Measurements from ENCODE around the gene RAB36. TPM values are rescaled to one million over a fixed set of nuclear protein-coding genes. Genes with fewer than 3 reads are reported as not detected.

Gene RAB36
- polyA plus RNA-seq, 4 donors, result 6.8 to 18.0 (median 14.6) TPM

DNA sequence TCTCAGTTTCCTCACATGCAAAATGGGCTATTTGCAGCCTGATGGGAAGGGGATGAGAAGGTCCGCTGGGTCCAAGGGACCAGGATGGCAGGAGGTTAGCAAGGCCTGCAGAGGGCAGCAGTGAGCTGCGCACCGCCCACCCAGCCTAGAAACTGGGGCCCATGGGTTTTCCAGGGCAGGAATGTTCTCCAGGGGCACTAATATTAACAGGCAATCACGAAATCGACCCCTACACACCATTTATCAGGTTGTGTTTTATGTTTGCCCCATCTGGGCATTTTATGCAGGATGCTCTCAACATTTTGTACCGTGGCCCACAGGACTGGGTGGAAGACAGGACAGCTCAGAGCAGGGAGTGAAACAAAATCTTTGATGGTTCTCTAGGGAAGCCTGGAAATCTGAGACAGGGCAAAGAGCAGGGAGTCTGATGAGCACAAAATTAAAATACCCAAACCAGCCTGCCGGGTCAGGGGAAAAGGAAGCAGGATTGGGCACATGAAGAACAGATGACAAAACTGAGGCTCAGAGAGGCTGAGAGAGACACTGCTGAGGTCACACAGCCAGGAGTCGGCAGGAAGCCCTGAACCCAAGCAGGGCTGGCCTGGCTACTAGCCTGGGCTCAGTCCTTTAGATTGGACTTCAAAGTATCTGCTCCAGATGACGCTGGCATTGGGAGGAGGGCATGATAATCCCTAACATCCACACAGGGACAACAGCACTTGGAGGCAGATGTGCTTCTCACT lies 33.4 kb downstream of the RAB36 start:
- no peak for DNase-seq (ENCODE audit: low read depth in 4 of 4, low spot score in 3 of 4)

DNA sequence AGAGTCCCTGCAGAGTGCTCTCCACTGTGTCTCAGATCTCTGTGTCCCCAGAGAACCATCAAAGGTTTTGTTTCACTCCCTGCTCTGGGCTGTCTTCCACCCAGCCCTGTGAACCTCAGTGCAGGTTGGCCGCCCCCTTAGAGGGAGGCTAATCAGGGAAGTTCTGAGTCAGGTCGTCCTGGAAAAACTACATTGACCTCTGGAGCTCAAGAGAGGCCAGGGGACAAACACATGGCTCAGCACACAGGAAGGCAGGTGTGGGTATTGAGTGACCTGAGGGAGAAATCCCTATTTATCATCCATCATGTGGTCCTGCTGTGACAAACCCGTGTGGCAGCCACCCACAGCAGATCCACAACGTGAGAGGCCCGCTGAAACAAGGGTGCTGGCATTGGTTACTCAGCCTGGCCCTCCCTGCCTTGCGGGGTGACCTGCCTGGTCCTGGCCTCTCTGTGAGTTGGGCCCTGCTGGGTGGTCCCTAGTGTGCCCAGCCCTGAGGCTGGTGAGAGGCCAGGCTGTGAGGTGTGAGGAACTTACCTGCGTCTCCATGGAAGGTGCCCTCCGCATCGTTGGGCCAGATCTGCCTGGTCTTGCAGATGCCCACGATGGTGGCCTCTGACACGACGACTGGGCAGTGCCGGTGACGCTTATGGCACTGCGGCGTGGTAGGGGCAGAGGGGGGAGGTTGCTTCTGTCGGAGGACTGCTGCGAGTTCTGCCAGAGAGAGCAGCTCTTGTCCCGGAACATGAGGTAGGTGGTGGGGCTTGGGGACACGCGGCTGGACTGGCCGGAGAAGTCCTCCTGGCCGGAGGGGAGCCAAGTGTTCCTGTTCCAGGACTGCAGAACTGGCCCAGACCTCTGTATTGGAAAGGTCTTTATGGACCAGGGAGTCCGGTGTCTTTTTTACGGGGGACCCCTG lies 34.4 kb downstream of the RAB36 start:
- DNase-seq (ENCODE audit: low read depth in 4 of 4, low spot score in 3 of 4), result no peak

DNA sequence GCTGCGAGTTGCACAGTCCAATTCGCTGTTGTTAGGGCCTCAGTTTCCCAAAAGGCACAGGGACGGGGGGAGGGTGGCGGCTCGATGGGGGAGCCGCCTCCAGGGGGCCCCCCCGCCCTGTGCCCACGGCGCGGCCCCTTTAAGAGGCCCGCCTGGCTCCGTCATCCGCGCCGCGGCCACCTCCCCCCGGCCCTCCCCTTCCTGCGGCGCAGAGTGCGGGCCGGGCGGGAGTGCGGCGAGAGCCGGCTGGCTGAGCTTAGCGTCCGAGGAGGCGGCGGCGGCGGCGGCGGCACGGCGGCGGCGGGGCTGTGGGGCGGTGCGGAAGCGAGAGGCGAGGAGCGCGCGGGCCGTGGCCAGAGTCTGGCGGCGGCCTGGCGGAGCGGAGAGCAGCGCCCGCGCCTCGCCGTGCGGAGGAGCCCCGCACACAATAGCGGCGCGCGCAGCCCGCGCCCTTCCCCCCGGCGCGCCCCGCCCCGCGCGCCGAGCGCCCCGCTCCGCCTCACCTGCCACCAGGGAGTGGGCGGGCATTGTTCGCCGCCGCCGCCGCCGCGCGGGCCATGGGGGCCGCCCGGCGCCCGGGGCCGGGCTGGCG lies 35.1 kb downstream of the RAB36 start, which contains the start of gene BCR:
TSS of gene BCR (plus strand) at position 209 of the 592 bp plus-strand sequence. CDS start 452 bp downstream, outside the sequence.
- no peak for DNase-seq (ENCODE audit: low read depth in 4 of 4, low spot score in 3 of 4)

DNA sequence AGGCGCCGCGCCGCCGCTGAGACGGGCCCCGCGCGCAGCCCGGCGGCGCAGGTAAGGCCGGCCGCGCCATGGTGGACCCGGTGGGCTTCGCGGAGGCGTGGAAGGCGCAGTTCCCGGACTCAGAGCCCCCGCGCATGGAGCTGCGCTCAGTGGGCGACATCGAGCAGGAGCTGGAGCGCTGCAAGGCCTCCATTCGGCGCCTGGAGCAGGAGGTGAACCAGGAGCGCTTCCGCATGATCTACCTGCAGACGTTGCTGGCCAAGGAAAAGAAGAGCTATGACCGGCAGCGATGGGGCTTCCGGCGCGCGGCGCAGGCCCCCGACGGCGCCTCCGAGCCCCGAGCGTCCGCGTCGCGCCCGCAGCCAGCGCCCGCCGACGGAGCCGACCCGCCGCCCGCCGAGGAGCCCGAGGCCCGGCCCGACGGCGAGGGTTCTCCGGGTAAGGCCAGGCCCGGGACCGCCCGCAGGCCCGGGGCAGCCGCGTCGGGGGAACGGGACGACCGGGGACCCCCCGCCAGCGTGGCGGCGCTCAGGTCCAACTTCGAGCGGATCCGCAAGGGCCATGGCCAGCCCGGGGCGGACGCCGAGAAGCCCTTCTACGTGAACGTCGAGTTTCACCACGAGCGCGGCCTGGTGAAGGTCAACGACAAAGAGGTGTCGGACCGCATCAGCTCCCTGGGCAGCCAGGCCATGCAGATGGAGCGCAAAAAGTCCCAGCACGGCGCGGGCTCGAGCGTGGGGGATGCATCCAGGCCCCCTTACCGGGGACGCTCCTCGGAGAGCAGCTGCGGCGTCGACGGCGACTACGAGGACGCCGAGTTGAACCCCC lies 35.8 kb downstream of the RAB36 start:
- DNase-seq (ENCODE audit: low read depth in 4 of 4, low spot score in 3 of 4), result no peak

DNA sequence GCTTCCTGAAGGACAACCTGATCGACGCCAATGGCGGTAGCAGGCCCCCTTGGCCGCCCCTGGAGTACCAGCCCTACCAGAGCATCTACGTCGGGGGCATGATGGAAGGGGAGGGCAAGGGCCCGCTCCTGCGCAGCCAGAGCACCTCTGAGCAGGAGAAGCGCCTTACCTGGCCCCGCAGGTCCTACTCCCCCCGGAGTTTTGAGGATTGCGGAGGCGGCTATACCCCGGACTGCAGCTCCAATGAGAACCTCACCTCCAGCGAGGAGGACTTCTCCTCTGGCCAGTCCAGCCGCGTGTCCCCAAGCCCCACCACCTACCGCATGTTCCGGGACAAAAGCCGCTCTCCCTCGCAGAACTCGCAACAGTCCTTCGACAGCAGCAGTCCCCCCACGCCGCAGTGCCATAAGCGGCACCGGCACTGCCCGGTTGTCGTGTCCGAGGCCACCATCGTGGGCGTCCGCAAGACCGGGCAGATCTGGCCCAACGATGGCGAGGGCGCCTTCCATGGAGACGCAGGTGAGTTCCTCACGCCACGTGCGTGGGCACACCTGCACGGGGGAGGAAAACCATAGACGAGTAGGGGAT lies 36.5 kb downstream of the RAB36 start:
- DNase-seq (ENCODE audit: low read depth in 4 of 4, low spot score in 3 of 4), result no peak

DNA sequence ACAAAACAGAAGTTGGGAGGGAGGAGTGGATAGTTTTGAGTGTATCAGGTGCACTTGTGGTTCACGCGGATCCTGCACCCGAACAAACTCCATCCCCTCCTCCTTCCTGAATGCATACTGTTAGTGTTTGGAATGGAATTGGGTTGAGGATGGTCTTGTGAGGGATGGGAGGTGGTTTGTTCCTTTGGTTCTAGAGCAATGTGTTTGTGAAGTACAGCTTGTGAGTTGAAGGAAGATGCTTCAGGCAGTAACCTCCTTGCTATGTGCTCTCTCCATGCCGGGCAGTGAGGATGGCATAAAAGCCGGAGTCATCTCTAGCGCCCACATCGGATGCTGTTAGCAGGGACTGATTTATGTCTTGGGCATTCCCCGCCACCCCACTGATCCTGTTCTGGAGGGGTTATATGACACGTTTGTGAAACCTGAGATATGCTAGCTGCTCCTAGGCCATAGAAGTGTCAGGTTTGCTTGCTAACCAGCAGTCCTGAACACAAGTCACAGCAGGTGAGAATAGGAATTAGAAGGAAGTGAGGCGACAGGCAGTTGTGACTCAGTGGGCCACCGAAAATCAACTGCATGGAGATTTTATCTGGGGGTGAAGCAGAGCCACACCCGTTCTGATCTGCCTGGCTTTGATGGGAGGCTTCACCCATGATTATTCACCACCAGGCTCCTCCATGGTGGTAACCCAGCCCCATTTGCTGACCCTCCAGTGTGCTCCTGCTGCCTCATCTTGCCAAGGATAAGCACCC lies 37.2 kb downstream of the RAB36 start:
- no peak for DNase-seq (ENCODE audit: low read depth in 4 of 4, low spot score in 3 of 4)

DNA sequence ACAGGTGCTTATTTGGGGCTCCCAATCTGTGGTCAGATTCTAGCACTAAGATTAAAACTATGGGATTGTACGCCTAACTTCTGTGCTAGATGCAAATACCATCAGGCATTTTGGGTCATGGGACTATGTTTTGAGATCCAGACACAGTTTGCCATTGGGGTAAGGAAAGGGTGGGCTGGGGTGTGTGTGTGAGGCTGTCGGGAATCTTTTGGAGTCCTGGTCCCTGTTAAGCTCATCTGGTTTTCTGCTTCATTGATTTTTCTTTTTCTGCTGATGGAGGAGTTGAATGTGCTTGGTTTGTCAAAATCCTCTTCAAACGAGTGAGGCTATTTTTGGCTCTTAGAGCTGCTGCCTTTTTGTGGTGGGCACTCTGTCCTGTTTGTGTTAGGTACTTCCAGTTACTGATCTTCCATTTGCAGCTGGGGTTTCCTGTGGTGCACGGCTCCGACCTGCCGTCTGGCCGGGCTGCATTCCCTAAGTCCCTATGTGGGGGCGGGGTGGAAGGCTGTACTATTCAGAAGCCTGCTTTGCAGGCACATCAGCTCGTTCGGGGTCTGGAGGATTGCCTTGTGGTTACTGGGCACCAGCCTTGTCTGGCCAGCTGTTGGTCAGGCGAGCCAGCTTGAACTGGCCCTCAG lies 37.9 kb downstream of the RAB36 start:
- no peak for DNase-seq (ENCODE audit: low read depth in 4 of 4, low spot score in 3 of 4)

DNA sequence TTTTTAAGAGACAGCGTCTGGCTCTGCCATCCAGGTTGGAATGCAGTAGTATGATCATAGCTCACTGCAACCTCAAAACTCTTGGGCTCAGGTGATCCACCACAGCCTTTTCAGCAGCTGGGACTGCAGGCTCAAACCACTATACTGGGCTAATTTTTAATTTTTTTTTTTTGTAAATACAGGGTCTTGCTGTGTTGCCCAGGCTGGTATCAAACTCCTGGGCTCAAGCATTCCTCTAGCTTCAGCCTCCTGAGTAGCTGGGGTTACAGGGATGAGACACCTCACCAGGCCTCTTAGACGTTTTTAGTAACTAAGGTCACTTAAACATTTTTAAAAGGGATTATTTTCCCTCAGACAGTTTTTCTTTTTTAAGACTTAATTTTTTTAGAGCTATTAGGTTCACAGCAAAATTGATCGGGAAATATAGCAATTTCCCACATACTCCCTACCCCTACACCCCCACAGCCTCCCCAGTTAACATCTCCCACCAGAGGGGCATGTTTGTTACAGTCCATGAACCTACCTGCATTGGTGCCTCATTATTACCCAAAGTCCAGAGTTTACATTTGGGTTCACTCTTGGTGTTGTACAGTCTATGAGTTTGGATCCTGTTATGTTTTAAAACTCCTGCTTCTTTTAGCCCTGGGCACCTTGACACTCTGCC lies 39.0 kb downstream of the RAB36 start:
- no peak for DNase-seq (ENCODE audit: low read depth in 4 of 4, low spot score in 3 of 4)

DNA sequence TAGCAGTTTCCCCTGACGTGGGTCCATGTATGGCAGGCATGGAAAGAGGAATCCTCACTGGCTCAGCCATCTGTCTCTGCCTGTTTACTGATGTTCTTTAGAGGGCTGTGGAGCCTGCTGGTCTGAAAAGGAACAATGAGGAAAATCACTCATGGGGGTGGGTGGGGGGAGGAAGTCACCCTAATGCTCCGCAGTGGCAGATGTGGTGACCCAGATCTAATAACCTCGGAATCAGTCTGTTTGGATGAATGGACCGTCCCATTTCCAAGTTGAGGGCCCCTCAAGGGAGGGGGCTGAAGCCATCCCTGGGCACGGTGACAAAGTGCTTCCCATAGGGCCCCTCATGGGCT lies 39.5 kb downstream of the RAB36 start:
- no peak for DNase-seq (ENCODE audit: low read depth in 4 of 4, low spot score in 3 of 4)

DNA sequence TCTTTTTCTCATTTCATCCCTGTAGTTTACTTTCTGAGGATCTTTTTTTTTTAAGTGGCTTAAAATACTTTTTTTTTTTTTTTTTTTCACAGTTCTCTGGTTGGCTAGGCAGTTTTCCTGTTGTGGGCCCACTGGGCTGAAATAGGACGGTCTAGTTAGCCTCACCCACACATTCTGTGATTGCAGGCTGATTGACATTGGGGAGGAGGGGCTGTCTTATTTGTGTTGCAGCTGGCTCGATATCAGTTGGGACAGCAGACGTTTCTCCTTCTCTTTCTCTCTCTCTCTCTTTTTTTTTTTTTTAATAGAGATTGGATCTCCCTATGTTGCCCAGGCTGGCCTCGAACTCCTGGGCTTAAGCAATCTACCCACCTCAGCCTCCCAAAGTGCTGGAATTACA lies 41.9 kb downstream of the RAB36 start:
- no peak for DNase-seq (ENCODE audit: low read depth in 4 of 4, low spot score in 3 of 4)

DNA sequence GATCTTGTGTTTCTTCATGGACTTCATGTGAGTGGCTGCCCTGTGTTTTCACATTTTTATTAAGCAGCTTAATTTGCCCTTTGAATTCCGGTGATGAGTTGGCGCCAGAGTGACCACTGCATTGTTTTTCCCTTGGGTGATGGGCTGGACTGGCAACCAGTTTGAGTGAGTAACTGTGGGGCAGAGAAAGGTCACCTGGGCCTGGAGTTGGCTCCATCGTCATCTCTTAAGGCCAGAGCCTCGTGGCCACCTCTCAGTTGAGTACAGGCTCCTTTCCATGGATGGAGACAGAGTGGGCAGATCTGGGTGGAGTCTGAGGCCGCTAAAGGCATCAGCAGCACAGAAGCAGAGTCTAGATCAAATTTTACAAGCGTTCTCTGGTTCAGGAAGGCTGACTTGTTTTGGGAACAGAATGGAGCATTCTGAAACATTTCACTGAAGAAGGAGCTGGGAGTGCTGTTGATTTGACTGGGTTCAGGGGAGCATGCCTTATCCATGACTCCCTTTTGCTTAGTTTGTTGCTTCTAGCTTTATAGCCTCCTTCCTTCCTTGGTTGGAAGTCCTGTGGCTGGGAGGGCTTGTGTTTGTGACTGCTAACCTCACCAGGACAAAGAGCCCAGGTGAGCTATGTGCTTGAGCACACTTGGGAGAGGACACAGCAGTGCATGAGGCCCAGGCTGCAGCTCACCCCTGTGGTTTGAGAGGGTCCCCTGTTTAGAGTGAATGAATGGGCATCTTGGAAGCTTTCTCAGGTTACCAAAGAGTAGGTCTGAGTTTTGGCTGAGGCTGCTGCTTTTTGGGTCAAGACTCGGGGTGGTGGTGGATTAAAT lies 42.8 kb downstream of the RAB36 start:
- no peak for DNase-seq (ENCODE audit: low read depth in 4 of 4, low spot score in 3 of 4)

DNA sequence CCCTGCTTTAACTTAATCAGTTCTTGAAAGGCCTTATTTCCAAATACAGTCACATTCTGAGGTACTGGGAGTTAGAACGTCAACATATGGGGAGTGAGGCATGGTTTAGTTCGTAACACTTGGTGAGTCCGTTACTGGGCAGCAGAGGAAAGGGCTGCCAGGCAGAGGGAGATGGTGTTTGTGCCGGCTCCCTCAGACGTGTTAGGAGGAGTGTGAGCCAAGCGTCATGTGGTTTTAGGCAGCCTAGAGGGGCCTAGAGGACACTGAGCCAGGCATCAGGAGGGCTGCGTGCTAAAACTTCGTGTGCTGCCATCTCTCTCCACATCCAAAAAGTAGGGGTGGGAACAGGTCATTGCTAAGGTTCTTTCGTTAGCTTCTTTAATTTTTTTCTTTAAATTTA lies 45.2 kb downstream of the RAB36 start:
- no peak for DNase-seq (ENCODE audit: low read depth in 4 of 4, low spot score in 3 of 4)

DNA sequence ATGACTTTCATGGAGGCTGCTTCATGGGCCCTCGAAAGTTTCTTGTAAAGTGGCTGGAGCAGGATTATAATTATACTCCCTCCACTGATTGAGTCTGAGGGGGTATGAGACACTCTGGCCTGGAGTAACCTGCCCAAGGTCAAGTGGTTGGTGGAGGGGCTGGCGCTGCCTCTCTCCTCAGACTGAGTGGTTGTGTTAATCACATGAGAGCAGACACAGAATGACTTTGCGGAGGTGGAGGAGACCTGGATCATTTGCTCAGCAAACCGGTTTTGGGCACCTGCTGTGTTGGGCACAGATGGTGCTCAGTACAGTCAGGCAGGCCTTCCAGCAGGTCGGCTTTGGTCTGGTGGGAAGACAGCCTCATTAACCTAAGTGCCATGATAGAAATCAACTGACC lies 46.9 kb downstream of the RAB36 start:
- DNase-seq (ENCODE audit: low read depth in 4 of 4, low spot score in 3 of 4), result no peak

DNA sequence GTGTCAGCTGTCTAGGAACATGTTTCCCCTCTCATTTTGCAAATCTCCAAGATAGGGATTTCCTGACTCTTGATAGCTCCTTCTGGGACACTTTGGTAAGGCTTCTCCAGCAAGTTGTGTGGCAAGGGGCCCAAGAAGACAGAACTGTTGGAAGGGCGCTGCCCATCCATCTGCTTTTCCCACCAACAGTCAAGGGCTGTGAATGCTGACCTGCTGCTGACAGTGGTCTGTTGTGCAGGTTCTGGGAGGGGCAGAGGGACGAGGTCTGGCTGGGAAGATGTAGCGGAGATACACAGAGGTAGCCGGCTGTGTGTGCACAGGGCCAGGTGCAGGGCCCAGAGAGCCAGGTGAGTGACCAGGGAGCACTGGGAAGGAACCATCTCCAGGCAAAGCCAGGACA lies 47.3 kb downstream of the RAB36 start:
- no peak for DNase-seq (ENCODE audit: low read depth in 4 of 4, low spot score in 3 of 4)

DNA sequence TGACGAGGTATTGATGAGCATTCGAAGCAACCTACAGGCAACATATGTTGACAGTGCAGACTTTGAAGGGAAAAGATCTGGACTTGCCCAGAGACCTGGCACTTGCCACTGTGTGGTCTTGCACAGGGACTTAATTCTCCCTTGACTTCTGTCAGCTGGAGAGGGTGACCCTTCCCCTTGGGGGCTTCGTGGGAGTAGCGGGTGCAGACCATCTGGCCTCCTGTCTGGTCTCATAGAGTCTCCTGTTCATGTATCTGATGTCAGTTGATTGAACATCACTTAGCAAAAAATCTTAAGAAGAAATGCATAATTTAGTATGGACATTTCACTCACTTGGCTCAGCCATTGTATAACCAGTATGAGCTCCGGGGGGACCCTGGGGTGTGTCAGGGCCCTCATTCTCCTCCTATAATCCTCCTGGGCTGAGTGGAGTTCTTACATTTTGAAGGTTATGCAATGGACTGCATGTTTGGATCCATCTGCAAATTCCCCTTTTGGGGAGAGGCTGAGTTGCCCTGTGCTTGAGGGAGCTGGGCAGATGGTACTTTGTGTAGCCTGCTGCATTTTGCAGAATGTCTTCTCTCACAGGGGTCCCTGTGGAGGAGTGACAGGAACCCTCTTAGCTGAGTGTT lies 48.0 kb downstream of the RAB36 start:
- no peak for DNase-seq (ENCODE audit: low read depth in 4 of 4, low spot score in 3 of 4)

DNA sequence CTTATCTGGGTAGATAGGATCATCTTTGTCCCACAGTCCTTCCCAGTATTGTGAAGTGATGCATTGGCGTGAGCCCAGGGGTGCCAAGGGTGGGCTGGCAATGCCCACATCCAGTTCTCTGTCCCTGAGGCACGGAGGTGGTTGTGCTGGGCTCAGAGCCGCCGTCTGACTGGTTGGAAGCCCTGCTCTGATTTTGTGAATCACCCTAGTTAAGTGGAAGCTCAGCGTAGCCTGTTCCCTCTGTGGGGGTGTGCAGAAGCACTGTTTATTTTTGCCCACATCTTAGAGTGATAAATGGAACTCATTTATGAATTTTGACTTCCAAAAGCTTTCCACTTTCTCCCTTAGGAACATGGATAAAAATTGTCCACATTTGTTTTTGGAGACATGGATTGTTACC lies 48.6 kb downstream of the RAB36 start:
- no peak for DNase-seq (ENCODE audit: low read depth in 4 of 4, low spot score in 3 of 4)

DNA sequence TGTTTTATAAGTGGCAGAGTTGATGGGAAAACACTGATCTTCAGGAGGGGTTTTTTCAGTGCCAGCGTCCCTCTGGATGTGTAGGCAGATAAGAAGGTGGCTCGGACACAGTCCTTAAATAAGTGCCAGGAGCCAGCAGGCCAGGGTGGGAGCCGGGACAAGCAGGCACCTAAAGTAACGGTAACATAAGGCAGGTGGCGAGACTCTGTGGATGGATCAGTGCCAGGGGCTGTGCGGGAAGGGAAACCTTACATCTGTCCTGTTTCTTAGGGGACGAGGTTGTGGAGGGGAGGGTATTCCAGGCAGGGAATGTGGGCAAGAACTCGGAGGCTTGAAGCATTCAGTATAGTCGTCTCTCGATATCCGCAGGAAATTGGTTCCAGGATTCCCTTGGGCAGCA lies 50.9 kb downstream of the RAB36 start:
- no peak for DNase-seq (ENCODE audit: low read depth in 4 of 4, low spot score in 3 of 4)

Measured in left renal pelvis (tissue), 4 donors.